K562 (cell line): Measurements from ENCODE around the gene LTBR. TPM values are rescaled to one million over a fixed set of nuclear protein-coding genes. Genes with fewer than 3 reads are reported as not detected.
A peak's percentile ranks its signal among the peaks of the same experiment; 100 is the strongest.

ENCODE experiments used
- ATAC-seq: fragments of 200-7000 bp; cut with Tn5 transposase; 3 replicates; pipeline ENCODE4 v1.9.1; 2020; ENCODE audit warnings: moderate library complexity
- BruUV-seq: library from RNA; stranded (reverse); fragments of 400-500 nt; replicated peaks from 2 replicates; lab custom pipeline; 2021; lab: Mats Ljungman, UMichigan
- CTCF ChIA-PET: fragments of 300-600 bp; formaldehyde crosslinking; extraction: SDS; loops from one replicate; lab custom pipeline; 2021; ENCODE audit warnings: low intra/inter-chr PET ratio; lab: Yijun Ruan, JAX
- POLR2A ChIA-PET: fragments of 300-600, 350-650 bp; sonication (Branson Sonifier 250); formaldehyde crosslinking; extraction: SDS; loops from one replicate; lab custom pipeline; 2021; ENCODE audit warnings: antibody characterized with exemption, inconsistent platforms; lab: Yijun Ruan, JAX
- DNase-seq, 4 experiments: peaks; one replicate each; pipeline versions ENCODE4 v3.0.0 to v3.0.0-alpha.2; 2011 to 2018; ENCODE audit warnings: low spot score in 3 of 4, mixed read lengths in 3 of 4; ENCODE audit errors: extremely low read depth in 1 of 4
- FAIRE-seq: peaks from 2 replicates; lab custom pipeline; 2011; peaks lifted over from hg19 to GRCh38; lab: Jason Lieb, UNC
- H2AFZ ChIP-seq: 2 replicates; pipeline ENCODE4 v1.6.0; 2011; ENCODE audit warnings: low read depth, low read length, control low read depth, inconsistent platforms
- H3K27ac ChIP-seq: fragments of 200-600 bp; 3 replicates; pipeline ENCODE4 v1.8.0; 2011; ENCODE audit warnings: low read depth, mild to moderate bottlenecking, control low read depth, inconsistent platforms, low read length, moderate library complexity, mixed read lengths; ENCODE audit errors: extremely low read depth
- H3K27me3 ChIP-seq, 2 experiments: fragments of 300-600 bp in 1 of 2; 2 replicates in 1 of 2; 3 replicates in 1 of 2; pipeline versions ENCODE4 v1.6.0 to v1.8.0; 2011; ENCODE audit warnings: inconsistent platforms in 2 of 2, low read length in 2 of 2, mild to moderate bottlenecking in 1 of 2, mixed read lengths in 1 of 2, moderate library complexity in 1 of 2; ENCODE audit not compliant: control insufficient read depth in 2 of 2, insufficient read depth in 2 of 2
- H3K36me3 ChIP-seq: fragments of 300-600 bp; 3 replicates; pipeline ENCODE4 v1.8.0; 2011; ENCODE audit warnings: mild to moderate bottlenecking, low read length, inconsistent platforms; ENCODE audit not compliant: control insufficient read depth, insufficient read depth
- H3K4me1 ChIP-seq, 2 experiments: fragments of 200-600 bp in 1 of 2; replicated peaks in 1 of 2; 2 replicates in 1 of 2; 3 replicates in 1 of 2; pipeline versions ENCODE4 v1.5.1 to v1.8.0; 2011; ENCODE audit warnings: inconsistent platforms in 2 of 2, low read length in 2 of 2, mild to moderate bottlenecking in 1 of 2, mixed read lengths in 1 of 2, moderate library complexity in 1 of 2; ENCODE audit not compliant: control insufficient read depth in 2 of 2, insufficient read depth in 2 of 2
- H3K4me2 ChIP-seq: 2 replicates; pipeline ENCODE4 v1.6.1; 2011; ENCODE audit warnings: low read length, control low read depth, inconsistent platforms, mixed read lengths; ENCODE audit not compliant: insufficient read depth
- H3K4me3 ChIP-seq: fragments of 200-600 bp; sonication (generic), shearing (Covaris generic); 2 replicates; pipeline ENCODE4 v1.5.1; 2016; ENCODE audit warnings: control low read depth, inconsistent platforms
- H3K79me2 ChIP-seq: fragments of 200-600 bp; 3 replicates; pipeline ENCODE4 v1.8.0; 2011; ENCODE audit warnings: low read length, inconsistent platforms; ENCODE audit not compliant: control insufficient read depth, insufficient read depth
- H3K9ac ChIP-seq, 2 experiments: 2 replicates each; pipeline versions ENCODE4 v1.6.0 to v1.6.1; 2011; ENCODE audit warnings: low read depth in 2 of 2, low read length in 2 of 2, control low read depth in 1 of 2, inconsistent platforms in 1 of 2, mild to moderate bottlenecking in 1 of 2, mixed read lengths in 1 of 2; ENCODE audit not compliant: insufficient read depth in 1 of 2
- H3K9me1 ChIP-seq: one replicate; pipeline ENCODE4 v1.6.0; 2011; ENCODE audit warnings: inconsistent platforms, mild to moderate bottlenecking, low read length, moderate library complexity; ENCODE audit not compliant: control insufficient read depth, insufficient read depth
- H3K9me3 ChIP-seq: replicated peaks from 2 replicates; pipeline ENCODE4 v1.5.1; 2011; ENCODE audit warnings: low read depth, low read length, inconsistent platforms; ENCODE audit not compliant: control insufficient read depth, insufficient read depth
- H4K20me1 ChIP-seq: replicated peaks from 2 replicates; pipeline ENCODE4 v1.6.1; 2011; ENCODE audit warnings: low read length, inconsistent platforms, mixed read lengths; ENCODE audit not compliant: control insufficient read depth, insufficient read depth
- AFF1 ChIP-seq, 2 experiments: fragments of 450-650 bp; IDR thresholded peaks; 2 replicates each; pipeline ENCODE4 v1.6.1; 2018; ENCODE audit warnings: mild to moderate bottlenecking in 2 of 2, low read depth in 1 of 2; ENCODE audit not compliant: partially characterized antibody in 2 of 2
- BMI1 ChIP-seq: fragments of 150-350 bp; IDR thresholded peaks from 2 replicates; pipeline ENCODE4 v1.6.1; 2014; ENCODE audit warnings: low read length
- CHD2 ChIP-seq: IDR thresholded peaks from 2 replicates; pipeline ENCODE4 v1.6.1; 2011; ENCODE audit warnings: low read depth, low read length
- ETS2 ChIP-seq: IDR thresholded peaks from 2 replicates; pipeline ENCODE4 v1.6.1; 2016; ENCODE audit warnings: borderline replicate concordance, missing genetic modification characterization, mild to moderate bottlenecking, moderate library complexity, missing compliant biosample characterization; ENCODE audit not compliant: poor library complexity, severe bottlenecking
- HDAC1 ChIP-seq, 2 experiments: fragments of 450-650 bp; IDR thresholded peaks; 2 replicates each; pipeline ENCODE4 v1.6.1; 2016 to 2017; ENCODE audit warnings: inconsistent platforms in 1 of 2, mild to moderate bottlenecking in 1 of 2, moderate library complexity in 1 of 2
- MCM7 ChIP-seq, 2 experiments: fragments of 450-650 bp; IDR thresholded peaks; 2 replicates each; pipeline ENCODE4 v1.6.1; 2016 to 2018
- POLR2AphosphoS5 ChIP-seq: IDR thresholded peaks from 2 replicates; pipeline ENCODE4 v1.6.1; 2011; ENCODE audit warnings: mild to moderate bottlenecking, low read depth, low read length, moderate library complexity; ENCODE audit not compliant: control insufficient read depth, insufficient read depth
- SMAD2 ChIP-seq: fragments of 150-350 bp; IDR thresholded peaks from 2 replicates; pipeline ENCODE4 v1.6.1; 2014; ENCODE audit warnings: low read depth, mild to moderate bottlenecking, low read length
- SRF ChIP-seq, 2 experiments: fragments of 250-450, 450-650 bp in 1 of 2; sonication (Bioruptor Pico) in 1 of 2; sonication (generic) in 1 of 2; formaldehyde crosslinking; IDR thresholded peaks; 2 replicates each; pipeline versions ENCODE4 v1.5.0 to v1.5.1; 2020 to 2022; ENCODE audit warnings: mild to moderate bottlenecking in 1 of 2, missing genetic modification reagents in 1 of 2
- STAT6 ChIP-seq: sonication (generic); formaldehyde crosslinking; IDR thresholded peaks from 2 replicates; pipeline ENCODE4 v1.8.1; 2023; ENCODE audit warnings: mild to moderate bottlenecking, missing genetic modification reagents
- USF1 ChIP-seq: sonication (generic); formaldehyde crosslinking; IDR thresholded peaks from 2 replicates; pipeline ENCODE4 v1.9.0; 2022; ENCODE audit warnings: mild to moderate bottlenecking, missing genetic modification reagents
- WHSC1 ChIP-seq: IDR thresholded peaks from one replicate; pipeline ENCODE4 v1.6.1; 2012; ENCODE audit warnings: low read length, control low read depth, inconsistent platforms
- ZNF143 ChIP-seq: sonication (generic); formaldehyde crosslinking; IDR thresholded peaks from 2 replicates; pipeline ENCODE4 v1.9.0; 2022; ENCODE audit warnings: mild to moderate bottlenecking, missing genetic modification reagents
- ZNF23 ChIP-seq: fragments of 250-450 bp; sonication (Bioruptor Pico); IDR thresholded peaks from 2 replicates; pipeline ENCODE4 v1.4.0; 2020; ENCODE audit warnings: mild to moderate bottlenecking
- WGBS: fragments of 100-300 bp; shearing (Covaris generic); methylation state at CpG from one replicate; pipeline ENCODE4 v1.1.6; 2016; ENCODE audit warnings: low coverage, mixed read lengths; ENCODE audit not compliant: insufficient coverage; ENCODE audit errors: missing lambda C conversion rate; 5-methylcytosine and 5-hydroxymethylcytosine counted together
- in situ Hi-C: fragments of 300-500 bp; cut with MboI; formaldehyde crosslinking; loops from 4 replicates; pipeline ENCODE4 v1.15.0; 2018; ENCODE audit warnings: inconsistent platforms, mixed read lengths
- intact Hi-C: fragments of 100-400 bp; cut with micrococcal nuclease; formaldehyde crosslinking; loops from 2 replicates; pipeline ENCODE4 v1.14.2; 2022
- polyA plus RNA-seq, 8 experiments: library from polyadenylated mRNA; depleted of rRNA in 4 of 8; stranded (reverse) in 5 of 8; unstranded in 3 of 8; fragments of >200 nt; fragmentation: Nextera tagmentation in 2 of 8; fragmentation: Illumina TruSeq in 1 of 8; extraction: Ambion mirVana in 2 of 8; extraction: Trizol in 1 of 8; gene quantifications; 2 replicates each; pipeline versions ENCODE4 v1.2.1 to v1.2.3, GENCODE V29; 2011 to 2014; ENCODE audit warnings: inconsistent platforms in 1 of 8, missing spikeins in 1 of 8
- total RNA-seq, 7 experiments: library from RNA; depleted of rRNA in 6 of 7; stranded (reverse); fragments of >200 nt in 6 of 7; fragmentation: Illumina TruSeq in 2 of 7; extraction: Trizol in 2 of 7; gene quantifications; 2 replicates each; pipeline versions ENCODE4 v1.2.1 to v1.2.3, GENCODE V29; 2011 to 2021; ENCODE audit warnings: low replicate concordance in 1 of 7

LTBR gene
- total and polyA plus RNA-seq, 9 of the 15 experiments (the other 6 are each of a cell fraction or from before 2014, with no cell fraction given), result 0.96 to 69.0 (median 35.3) TPM

GRCh38 chr12:6392504-6392903 lies 8.5 kb downstream of the LTBR start:
- ChIA-PET POLR2A (interaction anchor here (0.6 to 2.4 kb wide), 10 partner anchors 9 to 424 kb away, joined by 3 to 14 read pairs (median 3); partner anchors contain the start of gene LTBR), CTCF (no interaction called here)
- Histone ChIP-seq H3K9me3 (no peaks in the 10 kb centered on the region), H4K20me1 (no peaks in the 10 kb centered on the region; the same call in 1 of the 2 replicates), H3K9me1 (no peaks in the 10 kb centered on the region), H3K9ac (peak overlapping the region in 1 of 2 experiments; percentile 7; a peak in 1 of 4 replicates), H3K27ac (peak overlapping the region; percentile 32; the same call in 1 of the 3 replicates), H3K4me2 (no peak overlapping the region), H3K27me3 (no peaks in the 10 kb centered on the region), H3K36me3 (peaks cover 41% of the 10 kb centered on the region; the same call in 2 of the 3 replicates), H3K4me1 (peaks cover 9 to 20% of the 10 kb centered on the region in 2 experiments; a peak in 4 of 5 replicates), H3K4me3 (no peak overlapping the region), H3K79me2 (no peaks in the 10 kb centered on the region), H2AFZ (no peak overlapping the region)
- intact Hi-C loops (no loop called here), in situ Hi-C loops (no loop called here)
- DNase-seq, result no peak
- WGBS, result 26% methylated on average over 5 of the region's 6 CpGs
- peak; percentile 60 for ATAC-seq
- no TSS peak for BruUV-seq
- no peak for FAIRE-seq
- TF ChIP-seq HDAC1 (IDR thresholded peaks at IDR 0.05), result no peak
- no peak for TF ChIP-seq SMAD2
- TF ChIP-seq STAT6, result no peak
- peak in 1 of 2 experiments; percentile 78; a peak in 2 of 4 replicates for TF ChIP-seq SRF (CRISPR knock-in tag; IDR thresholded peaks at IDR 0.05)
- no peak for TF ChIP-seq ETS2
- no peak for TF ChIP-seq ZNF143 (CRISPR knock-in tag)
- TF ChIP-seq AFF1 (IDR thresholded peaks at IDR 0.05; ENCODE audit: low read depth in 1 of 2, partially characterized antibody in 2 of 2), result peak in 1 of 2 experiments; percentile 59
- TF ChIP-seq POLR2AphosphoS5, result no peak
- TF ChIP-seq MCM7 (IDR thresholded peaks at IDR 0.05), result no peak
- no peak for TF ChIP-seq BMI1
- TF ChIP-seq CHD2, result no peak
- TF ChIP-seq ZNF23 (CRISPR knock-in tag), result no peak
- TF ChIP-seq WHSC1, result no peak
- no peak for TF ChIP-seq USF1 (CRISPR knock-in tag)
